Measurements from ENCODE around the gene LIFR.

Gene LIFR

DNA sequence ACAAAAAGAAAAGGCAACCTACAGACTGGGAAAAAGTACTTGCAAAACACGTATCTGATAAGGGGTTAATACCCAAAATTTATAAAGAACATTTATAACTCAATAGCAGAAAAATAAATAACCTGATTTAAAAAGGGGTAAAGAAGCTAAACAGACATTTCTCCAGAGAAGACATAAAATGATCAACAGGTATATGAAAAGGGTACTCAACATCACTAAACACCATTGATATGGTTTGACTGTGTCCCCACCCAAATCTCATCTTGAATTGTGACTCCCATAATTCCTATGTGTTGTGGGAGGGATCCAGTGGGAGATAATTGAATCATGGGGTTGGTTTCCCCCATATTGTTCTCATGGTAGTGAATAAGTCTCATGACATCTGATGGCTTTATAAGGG lies 27.1 kb upstream of the LIFR start:
- TF ChIP-seq, protein P1, sequence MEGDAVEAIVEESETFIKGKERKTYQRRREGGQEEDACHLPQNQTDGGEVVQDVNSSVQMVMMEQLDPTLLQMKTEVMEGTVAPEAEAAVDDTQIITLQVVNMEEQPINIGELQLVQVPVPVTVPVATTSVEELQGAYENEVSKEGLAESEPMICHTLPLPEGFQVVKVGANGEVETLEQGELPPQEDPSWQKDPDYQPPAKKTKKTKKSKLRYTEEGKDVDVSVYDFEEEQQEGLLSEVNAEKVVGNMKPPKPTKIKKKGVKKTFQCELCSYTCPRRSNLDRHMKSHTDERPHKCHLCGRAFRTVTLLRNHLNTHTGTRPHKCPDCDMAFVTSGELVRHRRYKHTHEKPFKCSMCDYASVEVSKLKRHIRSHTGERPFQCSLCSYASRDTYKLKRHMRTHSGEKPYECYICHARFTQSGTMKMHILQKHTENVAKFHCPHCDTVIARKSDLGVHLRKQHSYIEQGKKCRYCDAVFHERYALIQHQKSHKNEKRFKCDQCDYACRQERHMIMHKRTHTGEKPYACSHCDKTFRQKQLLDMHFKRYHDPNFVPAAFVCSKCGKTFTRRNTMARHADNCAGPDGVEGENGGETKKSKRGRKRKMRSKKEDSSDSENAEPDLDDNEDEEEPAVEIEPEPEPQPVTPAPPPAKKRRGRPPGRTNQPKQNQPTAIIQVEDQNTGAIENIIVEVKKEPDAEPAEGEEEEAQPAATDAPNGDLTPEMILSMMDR (IDR thresholded peaks at IDR 0.05; ENCODE audit: control extremely low read depth, extremely low read depth, low read depth, missing control alignments): no peak
- ChIA-PET POLR2A (no interaction called here), CTCF (no interaction called here)
- no peak for DNase-seq (ENCODE audit: extremely low spot score)

DNA sequence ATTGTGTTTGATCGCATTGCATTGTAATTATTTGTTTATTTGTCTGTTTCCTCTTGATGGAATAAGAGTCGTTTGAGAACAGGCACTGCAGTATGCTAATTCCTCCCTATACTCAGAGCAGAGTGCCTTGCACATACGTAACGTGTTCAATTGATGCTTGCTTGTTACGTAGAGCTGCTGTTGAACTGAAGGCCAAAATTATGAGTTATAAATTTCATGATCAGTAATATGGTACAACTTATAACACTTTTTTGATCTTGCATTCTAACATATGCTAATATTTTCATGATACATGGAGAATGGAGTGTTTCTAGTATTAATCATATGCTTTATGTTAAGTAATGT lies 26.5 kb upstream of the LIFR start:
- POLR2A ChIA-PET: no interaction called here
- TF ChIP-seq, protein P1 (IDR thresholded peaks at IDR 0.05; ENCODE audit: control extremely low read depth, extremely low read depth, low read depth, missing control alignments): no peak
- CTCF ChIA-PET: no interaction called here
- DNase-seq (ENCODE audit: extremely low spot score): no peak

DNA sequence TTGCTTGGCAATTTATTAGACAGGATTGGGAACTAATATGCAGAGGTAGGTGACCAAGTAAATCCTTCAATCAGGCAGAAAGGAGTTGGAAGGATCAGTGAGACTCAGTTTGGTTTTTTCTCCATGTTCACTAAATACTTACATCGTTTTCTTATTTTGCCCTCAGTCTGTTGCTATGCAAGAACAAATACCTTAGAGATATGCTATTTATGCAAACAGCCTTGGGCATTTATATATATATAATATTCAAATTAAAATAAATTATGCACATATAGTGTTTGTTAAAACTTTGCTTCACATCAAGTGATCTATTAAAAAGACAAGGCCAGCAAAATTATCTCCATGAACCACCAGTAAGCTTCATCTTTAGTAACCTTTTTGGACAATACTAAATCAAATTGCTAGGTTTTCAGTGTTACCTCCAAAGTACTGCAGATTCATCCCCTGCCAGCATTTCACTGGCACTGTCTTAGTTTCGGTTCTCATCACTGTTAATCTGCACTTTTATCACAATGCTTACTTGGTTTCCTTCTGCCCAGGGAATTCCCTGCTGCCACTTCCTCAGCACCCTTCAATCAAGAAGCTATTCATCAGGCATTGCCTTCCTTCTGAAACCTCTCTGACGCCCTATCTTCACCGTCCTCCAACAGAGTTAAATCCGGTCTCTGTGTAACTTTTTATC lies 26.0 kb upstream of the LIFR start:
- ChIA-PET CTCF (interaction anchor here (1.3 kb wide), 1 partner anchor 16 kb away, joined by 4 read pairs; no protein-coding TSS in a partner anchor), POLR2A (no interaction called here)
- TF ChIP-seq, protein P1 (IDR thresholded peaks at IDR 0.05; ENCODE audit: control extremely low read depth, extremely low read depth, low read depth, missing control alignments): no peak

DNA sequence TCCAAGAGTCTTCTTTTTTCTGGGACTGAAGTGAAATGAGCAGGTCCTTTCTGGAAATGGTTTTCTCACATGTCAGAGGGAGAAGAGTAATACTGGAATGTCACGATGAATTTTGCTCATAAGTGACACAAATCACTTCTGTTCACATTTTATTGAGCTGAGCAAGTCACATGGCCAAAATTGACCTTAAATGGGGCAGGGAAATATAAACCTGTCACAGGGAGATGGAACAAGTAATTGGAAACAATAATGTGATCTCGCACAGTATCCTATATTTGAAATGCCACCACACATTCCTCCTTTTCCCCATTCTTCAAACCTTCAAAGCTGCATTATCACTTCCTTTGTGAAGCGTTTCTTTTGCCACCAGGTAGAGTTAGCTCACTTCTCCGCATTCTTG lies 25.2 kb upstream of the LIFR start:
- DNase-seq (ENCODE audit: extremely low spot score): no peak
- TF ChIP-seq, protein P1 (IDR thresholded peaks at IDR 0.05; ENCODE audit: control extremely low read depth, extremely low read depth, low read depth, missing control alignments): no peak
- POLR2A ChIA-PET: no interaction called here
- CTCF ChIA-PET: interaction anchor here (1.0 to 1.3 kb wide), 2 partner anchors 15 to 140 kb away, joined by 4 read pairs; no protein-coding TSS in a partner anchor

More for the DNA sequence above, 26.0 kb upstream of the LIFR start:
- no peak for DNase-seq (ENCODE audit: extremely low spot score)

DNA sequence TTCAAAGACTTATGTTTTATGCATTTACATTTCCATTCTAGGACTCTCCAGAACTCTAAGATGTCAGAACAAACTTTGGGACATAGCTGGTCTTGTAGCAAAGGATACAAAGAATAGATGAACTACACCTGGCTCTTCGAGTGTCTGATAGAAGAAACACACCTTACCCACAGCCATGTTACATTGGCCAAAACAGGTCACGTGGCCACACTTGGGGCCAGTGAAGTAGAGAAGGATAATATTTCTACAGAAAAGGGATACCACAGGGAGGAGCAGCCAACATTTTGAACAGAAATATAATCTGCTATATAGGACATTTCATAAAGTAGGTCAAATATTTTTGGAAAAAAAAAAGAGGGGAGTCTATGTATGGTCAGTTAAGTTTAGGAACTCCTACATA lies 22.7 kb upstream of the LIFR start:
- ChIA-PET POLR2A (no interaction called here), CTCF (interaction anchor here (0.7 to 1.6 kb wide), 3 partner anchors 11 to 137 kb away, joined by 3 to 4 read pairs (median 3); no protein-coding TSS in a partner anchor)
- DNase-seq (ENCODE audit: extremely low spot score): no peak
- TF ChIP-seq, protein P1 (IDR thresholded peaks at IDR 0.05; ENCODE audit: control extremely low read depth, extremely low read depth, low read depth, missing control alignments): no peak

DNA sequence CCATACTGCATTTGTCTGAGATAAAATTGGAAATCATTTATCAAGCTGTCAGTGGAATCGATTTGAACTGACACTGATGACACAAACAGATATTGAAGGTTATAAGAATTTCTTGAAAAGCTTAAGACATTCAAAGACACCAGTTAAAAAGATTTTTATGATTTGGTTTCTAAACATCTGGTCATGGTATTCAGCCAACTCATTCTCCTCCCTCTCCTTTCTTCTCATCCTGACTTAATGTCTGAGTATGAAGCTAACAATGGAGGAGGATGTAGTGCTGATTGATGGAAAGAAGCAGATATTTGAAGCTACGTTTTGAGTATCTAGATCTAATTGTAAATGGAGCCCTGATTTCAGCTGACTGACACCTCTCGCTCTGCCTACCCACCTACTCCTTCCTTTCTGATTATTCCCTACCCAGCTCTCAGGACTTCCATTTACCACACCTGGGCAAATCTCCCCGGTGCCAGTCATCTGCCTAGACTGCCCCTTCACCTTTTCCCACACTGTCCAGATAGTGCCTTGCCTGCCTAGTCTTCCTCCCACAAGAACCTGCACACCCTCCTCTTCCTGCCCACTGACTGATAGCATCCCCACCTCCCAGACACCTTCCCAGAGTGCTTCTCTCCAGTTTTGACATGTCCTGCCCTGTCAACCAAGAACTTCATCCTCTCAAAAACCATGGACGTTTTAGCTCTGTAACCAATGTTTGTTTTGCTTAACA lies 20.7 kb upstream of the LIFR start:
- ChIA-PET CTCF (interaction anchor here (1.1 kb wide), 1 partner anchor 107 kb away, joined by 3 read pairs; no protein-coding TSS in a partner anchor), POLR2A (no interaction called here)
- TF ChIP-seq, protein P1 (IDR thresholded peaks at IDR 0.05; ENCODE audit: control extremely low read depth, extremely low read depth, low read depth, missing control alignments): no peak
- DNase-seq (ENCODE audit: extremely low spot score): no peak

All from GM10248 (cell line).